Activated T-cell treated with anti-CD3 and anti-CD28 coated beads, Interleukin-2, amount 50 U/mL, for 72 hours (primary cell): Measurements from ENCODE around the gene ZFP3. TPM values are rescaled to one million over a fixed set of nuclear protein-coding genes. Genes with fewer than 3 reads are reported as not detected.
"Not testable (repeated sequence)": the region's sequence is repeated elsewhere in the genome, so short reads cannot be mapped to it uniquely, and the experiment has no call there.

Experiments used
- ATAC-seq, 2 donors: fragments of 150-1000 bp; cut with Tn5 transposase; replicated peaks in 1 of 2; 2 replicates each; pipeline ENCODE4 v1.10.0; 2021; ENCODE audit warnings: moderate library complexity in 2 of 2, mild to moderate bottlenecking in 1 of 2
- DNase-seq, 2 donors: peaks; one replicate each; pipeline ENCODE4 v3.0.0; 2021 to 2022; ENCODE audit warnings: mixed read lengths in 1 of 2
- H3K27ac Mint-ChIP-seq: one replicate; pipeline ENCODE4 v1.8.0; 2022; ENCODE audit warnings: mild to moderate bottlenecking, moderate library complexity, mixed read lengths
- H3K27me3 Mint-ChIP-seq: one replicate; pipeline ENCODE4 v1.8.0; 2022; ENCODE audit warnings: low read depth, mixed read lengths
- H3K36me3 Mint-ChIP-seq, 2 donors: one replicate each; pipeline ENCODE4 v1.8.0; 2022; ENCODE audit warnings: mixed read lengths in 2 of 2, mild to moderate bottlenecking in 1 of 2; ENCODE audit not compliant: insufficient read depth in 2 of 2
- H3K4me1 Mint-ChIP-seq: one replicate; pipeline ENCODE4 v1.8.0; 2022; ENCODE audit warnings: low read depth, mixed read lengths
- H3K4me3 Mint-ChIP-seq, 2 donors: one replicate each; pipeline ENCODE4 v1.8.0; 2022; ENCODE audit warnings: mild to moderate bottlenecking in 2 of 2, mixed read lengths in 2 of 2, moderate library complexity in 2 of 2
- H3K9me3 Mint-ChIP-seq, 2 donors: one replicate each; pipeline ENCODE4 v1.8.0; 2022; ENCODE audit warnings: mixed read lengths in 2 of 2
- total RNA-seq, 2 donors: library from RNA; stranded (reverse); gene quantifications; one replicate each; pipeline ENCODE4 v1.2.3, GENCODE V29; 2022

ZFP3 gene
- total RNA-seq, 2 donors from 2014 or later, result 3.1 to 3.6 TPM

DNA sequence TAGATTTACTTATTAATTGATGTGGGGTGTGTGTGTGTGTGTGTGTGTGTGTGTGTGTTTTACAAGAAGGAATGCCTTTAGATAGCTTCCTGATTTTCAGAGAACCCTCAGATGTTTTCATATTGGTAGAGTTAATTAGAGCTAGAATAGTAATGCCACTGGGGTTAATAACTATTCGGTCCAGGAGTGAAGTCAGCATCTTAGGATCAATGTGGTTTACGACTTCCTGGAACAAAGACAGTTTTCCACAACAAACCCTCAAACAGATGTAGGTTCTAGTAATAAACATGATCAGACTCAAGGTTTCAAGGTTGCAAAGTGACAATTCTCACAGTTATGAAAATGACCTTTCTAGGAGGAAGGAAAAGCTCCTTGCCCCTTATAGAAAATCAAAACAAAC is 30.8 kb upstream of the ZFP3 start:
- peaks cover 2 to 4% of the 10 kb centered on the region in 2 donors for H3K9me3 Mint-ChIP-seq
- H3K4me3 Mint-ChIP-seq, result peak overlapping the region in 1 of 2 donors; percentile 60
- peaks cover 2% of the 10 kb centered on the region in 2 donors for H3K36me3 Mint-ChIP-seq
- H3K27ac Mint-ChIP-seq, result peak overlapping the region; percentile 73
- no peak for ATAC-seq
- peaks cover 41% of the 10 kb centered on the region for H3K4me1 Mint-ChIP-seq
- DNase-seq, result no peak
- H3K27me3 Mint-ChIP-seq, result no peaks in the 10 kb centered on the region

DNA sequence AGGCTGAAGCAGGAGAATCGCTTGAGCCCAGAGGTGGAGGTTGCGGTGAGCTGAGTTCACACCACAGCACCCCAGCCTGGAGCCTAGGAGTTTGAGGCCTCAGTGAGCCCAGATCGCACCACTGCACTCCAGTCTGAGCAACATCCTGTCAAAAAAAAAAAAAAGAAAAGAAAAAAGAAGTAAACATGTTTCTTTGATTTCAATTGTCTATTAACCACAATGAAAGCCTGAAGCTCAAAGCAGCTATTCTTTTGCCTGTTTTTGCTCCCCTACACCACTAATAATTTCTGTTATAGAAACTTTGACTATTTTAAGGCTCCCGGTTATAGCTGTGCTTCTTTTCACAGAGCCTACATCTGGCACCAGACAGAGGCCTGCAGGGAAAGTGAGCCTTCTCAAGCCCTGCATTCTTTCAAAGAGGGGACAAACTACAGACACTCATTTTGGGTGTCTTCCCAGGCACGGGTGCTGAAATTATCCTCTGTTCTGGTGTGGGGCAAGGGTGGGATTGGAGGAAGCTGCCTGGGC is 28.9 kb upstream of the ZFP3 start:
- Mint-ChIP-seq H3K27ac (peak overlapping the region; percentile 75), H3K27me3 (no peaks in the 10 kb centered on the region), H3K36me3 (no peaks in the 10 kb centered on the region), H3K9me3 (no peaks in the 10 kb centered on the region), H3K4me1 (peaks cover 35% of the 10 kb centered on the region), H3K4me3 (peak overlapping the region in 1 of 2 donors; percentile 32)
- ATAC-seq (peak; percentile 72 to 88), DNase-seq (peak; percentile 28 to 30)

DNA sequence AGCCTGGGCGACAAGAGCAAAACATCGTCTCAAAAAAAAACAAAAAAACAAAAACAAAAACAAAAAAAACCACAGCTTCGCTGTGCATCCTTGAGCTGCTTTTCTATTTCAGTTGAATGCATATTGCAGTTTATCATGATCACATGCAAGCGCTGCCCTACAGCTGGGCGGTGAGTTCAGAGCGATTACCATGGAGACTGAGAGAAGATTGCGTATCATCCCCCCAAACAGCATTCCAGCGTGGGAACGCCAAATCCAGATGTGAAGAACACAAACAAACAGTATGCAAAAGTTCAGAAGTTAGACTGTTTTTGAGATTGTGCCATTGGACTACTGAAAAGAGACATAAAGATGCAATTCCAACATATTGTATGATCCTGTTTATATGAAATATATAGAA is 28.0 kb upstream of the ZFP3 start:
- Mint-ChIP-seq H3K36me3 (no peaks in the 10 kb centered on the region), H3K27me3 (no peaks in the 10 kb centered on the region), H3K27ac (no peak overlapping the region), H3K4me3 (no peak overlapping the region), H3K4me1 (peaks cover 33% of the 10 kb centered on the region), H3K9me3 (no peaks in the 10 kb centered on the region)
- DNase-seq (no peak), ATAC-seq (no peak)

DNA sequence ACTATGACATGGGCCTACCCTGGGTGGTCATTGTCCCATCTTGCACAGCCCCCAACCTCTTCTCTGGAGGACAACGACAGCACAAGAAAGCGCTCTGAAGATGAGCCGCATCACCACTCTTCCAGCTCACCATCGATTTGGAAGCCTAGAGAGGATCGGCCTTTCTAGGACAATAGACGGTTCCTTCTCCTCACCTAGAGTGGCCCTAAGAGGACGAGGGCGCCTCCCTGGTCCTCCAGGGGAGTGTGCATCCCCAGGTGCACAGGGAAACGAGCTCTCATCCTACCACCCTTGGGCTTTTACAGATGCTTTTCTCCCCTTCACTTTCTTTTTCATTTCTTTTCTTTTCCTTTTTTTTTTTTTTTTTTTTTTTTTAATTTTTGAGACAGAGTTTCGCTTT is 22.7 kb upstream of the ZFP3 start:
- Mint-ChIP-seq H3K4me1 (no peaks in the 10 kb centered on the region), H3K27me3 (no peaks in the 10 kb centered on the region), H3K27ac (no peak overlapping the region), H3K4me3 (no peak overlapping the region), H3K9me3 (no peaks in the 10 kb centered on the region), H3K36me3 (no peaks in the 10 kb centered on the region)
- ATAC-seq, result no peak
- DNase-seq, result no peak

DNA sequence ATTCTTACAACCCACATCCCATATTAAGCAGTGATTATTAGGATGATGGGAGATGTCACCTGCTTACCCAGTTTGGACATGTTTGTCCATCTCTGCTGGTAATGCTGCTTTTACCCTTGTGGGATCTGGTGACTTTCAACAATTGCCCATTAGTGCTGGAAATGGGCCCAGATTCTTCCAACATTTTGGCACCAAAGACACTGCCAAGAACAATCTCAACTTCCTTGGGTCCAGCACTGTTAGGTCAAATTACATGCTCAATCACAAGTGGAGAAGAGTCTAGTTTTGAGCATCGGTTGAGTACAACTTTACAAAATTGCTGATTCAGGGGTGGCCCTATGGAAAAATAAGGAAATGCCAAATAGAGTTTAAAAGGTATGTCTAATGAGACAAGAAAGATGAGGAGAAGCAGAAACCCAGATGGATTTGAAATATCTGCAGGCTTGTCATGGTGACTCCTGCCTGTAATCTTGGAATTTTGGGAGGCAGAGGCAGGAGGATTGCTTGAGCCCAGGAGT is 13.0 kb upstream of the ZFP3 start:
- Mint-ChIP-seq H3K9me3 (no peaks in the 10 kb centered on the region), H3K36me3 (no peaks in the 10 kb centered on the region), H3K4me3 (no peak overlapping the region), H3K4me1 (no peaks in the 10 kb centered on the region), H3K27ac (no peak overlapping the region), H3K27me3 (no peaks in the 10 kb centered on the region)
- DNase-seq (no peak), ATAC-seq (no peak)

DNA sequence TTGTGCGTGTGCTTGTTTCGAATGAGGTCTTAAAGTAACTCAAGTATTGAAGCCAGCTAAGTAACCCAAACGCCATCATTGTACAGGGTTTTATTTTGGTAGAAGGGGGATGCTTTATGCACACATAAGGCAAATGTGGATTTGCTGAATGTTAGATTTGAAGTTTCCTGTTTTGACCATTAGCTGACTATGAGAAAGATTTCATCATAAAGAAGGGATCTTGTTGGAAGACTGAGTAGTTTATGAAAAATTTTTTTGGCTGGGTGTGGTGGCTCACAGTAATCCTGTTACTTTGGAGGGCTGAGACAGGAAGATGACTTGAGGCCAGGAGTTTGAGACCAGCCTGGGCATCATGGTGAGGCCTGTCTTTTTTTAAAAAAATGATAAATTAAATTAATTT is 10.0 kb upstream of the ZFP3 start:
- no peak for ATAC-seq
- Mint-ChIP-seq H3K27ac (no peak overlapping the region), H3K36me3 (no peaks in the 10 kb centered on the region), H3K9me3 (no peaks in the 10 kb centered on the region), H3K4me1 (no peaks in the 10 kb centered on the region), H3K4me3 (no peak overlapping the region), H3K27me3 (no peaks in the 10 kb centered on the region)
- no peak for DNase-seq

DNA sequence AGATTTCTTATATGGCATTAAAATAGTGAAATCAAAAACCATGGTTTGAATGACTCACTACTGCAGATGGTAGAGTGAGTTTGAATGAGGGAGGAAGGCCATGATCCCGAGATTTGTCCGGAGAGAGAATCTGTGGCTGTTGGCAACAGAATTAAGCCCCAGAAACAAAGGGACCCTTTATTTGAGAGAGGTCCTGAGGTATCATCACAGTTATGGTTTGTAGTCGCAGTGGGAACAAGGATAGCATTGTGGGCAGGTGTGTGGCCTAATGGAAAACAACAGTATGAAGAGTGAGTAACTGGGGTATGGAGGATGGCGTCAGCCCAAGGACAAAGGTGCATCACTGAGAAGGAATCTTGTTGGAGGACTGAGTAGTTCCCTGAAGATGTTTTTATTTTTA is 8.5 kb upstream of the ZFP3 start:
- Mint-ChIP-seq H3K27me3 (no peaks in the 10 kb centered on the region), H3K4me1 (no peaks in the 10 kb centered on the region), H3K36me3 (no peaks in the 10 kb centered on the region), H3K9me3 (no peaks in the 10 kb centered on the region), H3K4me3 (no peak overlapping the region), H3K27ac (no peak overlapping the region)
- ATAC-seq, result no peak
- DNase-seq, result no peak

DNA sequence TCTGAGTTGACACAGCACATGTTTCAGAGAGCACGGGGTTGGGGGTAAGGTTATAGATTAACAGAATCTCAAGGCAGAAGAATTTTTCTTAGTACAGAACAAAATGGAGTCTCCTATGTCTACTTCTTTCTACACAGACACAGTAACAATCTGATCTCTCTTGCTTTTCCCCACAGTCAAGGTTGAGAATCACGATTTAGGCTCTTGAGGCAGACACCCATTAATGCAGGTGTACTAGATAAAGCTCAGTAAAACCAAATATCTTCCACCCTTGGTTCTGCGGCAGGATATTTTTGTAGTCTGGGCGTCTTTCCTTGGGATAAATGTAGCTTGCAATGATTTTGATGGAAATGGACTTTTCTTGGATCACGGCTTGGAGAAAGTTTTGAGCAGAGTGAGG is 2.8 kb upstream of the ZFP3 start:
- not testable (repeated sequence) for H3K27ac Mint-ChIP-seq, H3K36me3 Mint-ChIP-seq, H3K9me3 Mint-ChIP-seq, ATAC-seq, H3K27me3 Mint-ChIP-seq, H3K4me3 Mint-ChIP-seq, DNase-seq
- peaks cover 27% of the 10 kb centered on the region for H3K4me1 Mint-ChIP-seq

DNA sequence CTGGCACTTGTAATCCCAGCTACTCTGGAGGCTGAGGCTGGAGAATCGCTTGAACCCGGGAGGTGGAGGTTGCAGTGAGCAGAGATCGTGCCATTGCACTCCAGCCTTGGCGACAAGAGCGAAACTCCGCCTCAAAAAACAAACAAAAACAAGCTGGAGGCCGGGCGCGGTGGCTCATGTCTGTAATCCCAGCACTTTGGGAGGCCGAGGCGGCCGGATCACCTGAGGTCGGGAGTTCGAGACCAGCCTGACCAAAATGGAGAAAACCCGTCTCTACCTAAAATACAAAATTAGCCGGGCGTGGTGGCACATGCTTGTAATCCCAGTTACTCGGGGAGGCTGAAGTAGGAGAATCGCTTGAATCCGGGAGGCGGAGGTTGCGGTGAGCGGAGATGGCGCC is 992 bp upstream of the ZFP3 start:
- ATAC-seq, DNase-seq, H3K9me3 Mint-ChIP-seq, H3K27ac Mint-ChIP-seq, H3K27me3 Mint-ChIP-seq: not testable (repeated sequence)
- H3K4me1 Mint-ChIP-seq, result peaks cover 34% of the 10 kb centered on the region
- peak overlapping the region; percentile 71 to 92 for H3K4me3 Mint-ChIP-seq
- H3K36me3 Mint-ChIP-seq, result peaks cover 5 to 16% of the 10 kb centered on the region in 2 donors

DNA sequence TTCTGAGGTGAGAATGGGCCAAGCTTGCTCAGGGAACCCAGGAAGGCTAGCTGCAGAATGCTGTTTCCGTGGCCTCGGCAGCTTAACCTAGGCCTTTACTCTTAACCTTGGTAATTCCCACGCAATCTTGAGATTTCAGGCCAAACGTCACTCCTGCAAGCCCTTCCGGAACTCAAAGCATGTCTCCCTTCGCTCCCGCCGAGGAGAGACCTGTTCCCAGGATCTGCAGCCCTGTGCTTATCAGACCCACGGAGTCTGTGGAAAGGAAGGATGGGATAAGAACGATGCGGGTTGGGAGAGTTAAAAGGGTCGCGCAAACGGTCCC is 524 bp upstream of the ZFP3 start:
- Mint-ChIP-seq H3K27ac (peak overlapping the region; percentile 38), H3K4me3 (peak overlapping the region; percentile 71 to 92), H3K4me1 (peaks cover 34% of the 10 kb centered on the region), H3K27me3 (no peaks in the 10 kb centered on the region), H3K9me3 (no peaks in the 10 kb centered on the region), H3K36me3 (peaks cover 5 to 17% of the 10 kb centered on the region in 2 donors)
- DNase-seq, result no peak
- ATAC-seq, result peak in 1 of 2 donors; percentile 0

DNA sequence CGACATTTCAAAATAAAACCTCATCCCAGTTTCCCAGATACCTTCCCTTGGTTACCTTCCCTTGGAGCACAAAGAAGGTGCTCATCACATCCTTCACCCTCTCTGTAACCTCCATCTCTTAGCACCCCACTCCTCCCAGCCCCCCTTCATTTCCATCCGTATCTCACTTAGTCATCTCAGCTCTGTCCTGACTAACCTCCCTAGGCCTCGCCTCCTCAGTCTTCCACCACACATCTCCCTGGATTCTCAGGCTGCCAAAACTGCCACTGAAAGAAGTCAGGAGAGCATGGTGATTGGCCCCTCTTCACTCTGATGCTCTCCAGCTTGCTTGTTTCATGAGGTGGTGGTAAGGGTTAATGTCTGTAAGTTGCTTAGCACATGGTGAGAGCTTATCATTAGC is 2.3 kb downstream of the ZFP3 start:
- Mint-ChIP-seq H3K4me1 (peaks cover 34% of the 10 kb centered on the region), H3K36me3 (peaks cover 14 to 33% of the 10 kb centered on the region in 2 donors), H3K9me3 (peaks cover 3 to 6% of the 10 kb centered on the region in 2 donors), H3K27ac (no peak overlapping the region), H3K27me3 (no peaks in the 10 kb centered on the region), H3K4me3 (no peak overlapping the region)
- DNase-seq, result no peak
- no peak for ATAC-seq

DNA sequence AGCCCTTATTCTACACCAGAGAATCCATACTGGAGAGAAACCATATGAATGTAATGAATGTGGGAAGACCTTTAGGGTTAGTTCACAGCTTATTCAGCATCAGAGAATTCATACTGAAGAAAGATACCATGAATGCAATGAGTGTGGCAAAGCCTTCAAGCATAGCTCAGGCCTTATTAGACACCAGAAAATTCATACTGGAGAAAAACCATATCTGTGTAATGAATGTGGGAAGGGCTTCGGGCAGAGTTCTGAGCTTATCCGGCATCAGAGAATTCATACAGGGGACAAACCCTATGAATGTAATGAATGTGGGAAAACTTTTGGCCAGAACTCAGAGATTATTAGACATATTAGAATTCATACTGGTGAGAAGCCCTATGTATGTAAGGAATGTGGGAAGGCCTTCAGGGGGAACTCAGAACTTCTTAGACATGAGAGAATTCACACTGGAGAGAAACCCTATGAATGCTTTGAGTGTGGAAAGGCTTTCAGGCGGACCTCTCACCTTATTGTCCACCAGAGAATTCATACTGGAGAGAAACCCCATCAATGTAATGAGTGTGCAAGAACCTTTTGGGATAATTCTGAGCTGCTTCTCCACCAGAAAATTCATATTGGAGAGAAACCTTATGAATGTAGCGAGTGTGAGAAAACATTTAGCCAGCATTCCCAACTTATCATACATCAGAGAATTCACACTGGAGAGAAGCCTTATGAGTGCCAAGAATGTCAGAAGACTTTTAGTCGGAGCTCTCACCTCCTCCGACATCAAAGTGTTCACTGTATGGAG is 14.1 kb downstream of the ZFP3 start:
- DNase-seq (no peak), ATAC-seq (no peak)
- no peak overlapping the region for H3K4me3 Mint-ChIP-seq
- peaks cover 59 to 82% of the 10 kb centered on the region in 2 donors for H3K36me3 Mint-ChIP-seq
- H3K27ac Mint-ChIP-seq, result no peak overlapping the region
- H3K4me1 Mint-ChIP-seq, result peaks cover 11% of the 10 kb centered on the region
- H3K27me3 Mint-ChIP-seq, result peaks cover 19% of the 10 kb centered on the region
- H3K9me3 Mint-ChIP-seq, result peaks cover 39 to 42% of the 10 kb centered on the region in 2 donors

DNA sequence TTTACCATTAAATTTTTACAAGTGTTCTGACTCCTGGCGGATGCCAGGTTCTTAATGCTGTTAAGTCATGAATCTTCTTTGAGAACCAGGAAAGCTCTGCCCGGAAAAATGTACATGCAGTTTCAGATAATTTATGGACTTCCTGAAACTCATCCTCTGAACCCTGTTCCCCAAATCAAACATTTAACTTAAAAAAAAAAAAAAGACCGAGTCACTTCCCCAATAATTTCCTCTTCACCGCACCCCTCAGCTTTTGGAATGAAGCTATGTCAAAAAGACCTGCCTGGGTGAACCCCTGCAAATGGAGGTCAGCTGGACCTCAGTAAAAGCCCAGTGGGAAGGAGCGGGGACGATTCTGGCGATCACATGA is 18.4 kb downstream of the ZFP3 start:
- H3K36me3 Mint-ChIP-seq, result peaks cover 36 to 48% of the 10 kb centered on the region in 2 donors
- H3K27me3 Mint-ChIP-seq, result peaks cover 19% of the 10 kb centered on the region
- peaks cover 27 to 28% of the 10 kb centered on the region in 2 donors for H3K9me3 Mint-ChIP-seq
- ATAC-seq (no peak), DNase-seq (no peak)
- H3K4me3 Mint-ChIP-seq, result peak overlapping the region; percentile 80 to 84
- H3K4me1 Mint-ChIP-seq, result peaks cover 11% of the 10 kb centered on the region
- H3K27ac Mint-ChIP-seq, result no peak overlapping the region
